ENCODE measurements around the gene UBE2J2.

UBE2J2 gene

DNA sequence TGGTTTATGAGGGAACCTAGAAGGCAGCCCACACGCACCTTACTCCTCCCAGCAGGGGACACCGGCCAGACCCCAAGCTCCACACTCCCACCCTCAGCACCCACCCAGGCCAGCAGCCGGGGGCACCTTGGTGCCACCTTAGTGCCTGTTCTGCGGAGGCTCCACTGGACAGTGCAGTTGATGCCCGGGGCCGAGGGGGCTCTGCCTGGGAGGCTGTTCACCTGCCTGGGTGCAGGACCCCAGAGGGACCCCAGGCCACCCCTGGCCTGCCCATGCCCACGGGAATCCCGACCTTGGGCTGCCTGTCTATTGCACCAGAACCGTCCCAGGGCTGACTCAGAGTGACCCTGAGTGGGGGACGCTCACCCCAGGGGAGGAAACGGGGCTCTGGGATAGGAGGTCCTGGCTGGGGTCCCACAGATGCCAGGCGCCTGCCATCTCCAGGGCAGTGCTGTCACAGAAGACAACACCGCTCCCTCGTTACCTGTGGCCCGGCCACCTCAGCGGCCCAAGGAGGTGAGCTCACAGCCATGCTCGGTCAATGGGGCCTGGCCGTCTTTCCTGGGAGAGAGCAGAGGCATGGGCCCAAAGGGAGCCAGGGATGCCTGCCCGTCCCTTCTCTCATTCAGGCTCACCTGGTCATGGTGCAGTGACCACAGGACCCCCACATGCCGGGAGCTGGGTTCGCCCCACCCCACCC, 7.3 kb upstream of the UBE2J2 start:
- DNase-seq (ENCODE audit: low spot score), result no peak

DNA sequence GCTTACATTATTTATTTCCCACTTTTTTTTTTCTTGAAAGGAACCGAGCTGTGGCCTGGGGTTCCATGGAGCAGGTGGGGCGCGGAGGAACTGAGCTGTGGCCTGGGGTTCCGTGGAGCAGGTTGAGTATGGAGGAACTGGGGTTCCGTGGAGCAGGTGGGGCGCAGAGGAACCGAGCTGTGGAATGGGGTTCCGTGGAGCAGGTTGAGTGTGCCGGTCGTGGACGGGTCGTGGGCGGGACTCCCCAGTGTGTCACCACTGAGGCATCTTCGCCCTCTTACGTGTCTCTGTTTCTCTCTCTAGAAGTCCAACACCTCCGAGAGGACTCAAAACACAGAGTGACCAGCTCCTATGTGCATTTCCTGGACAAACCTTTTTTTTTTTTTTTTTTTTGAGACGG, 5.4 kb upstream of the UBE2J2 start:
- DNase-seq (ENCODE audit: low spot score), result no peak

DNA sequence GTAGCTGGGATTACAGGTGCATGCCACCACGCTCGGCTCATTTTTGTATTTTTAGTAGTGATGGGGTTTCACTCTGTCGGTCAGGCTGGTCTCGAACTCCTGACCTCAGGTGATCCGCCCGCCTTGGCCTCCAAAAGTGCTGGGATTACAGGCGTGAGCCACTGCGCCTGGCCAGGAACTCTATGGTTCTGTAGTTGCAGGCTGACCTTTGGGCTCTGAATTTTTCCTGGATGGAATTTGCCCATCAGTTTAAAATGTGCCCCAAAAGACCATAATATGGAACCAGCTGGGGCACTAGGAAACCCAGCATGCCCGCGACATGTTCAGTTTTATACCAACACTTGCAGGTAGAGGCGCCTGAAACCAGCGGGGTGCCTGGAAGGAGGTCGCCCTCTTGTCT, 5.0 kb upstream of the UBE2J2 start:
- DNase-seq (ENCODE audit: low spot score), result no peak

GRCh38 chr1:1275836-1276235, 2.2 kb upstream of the UBE2J2 start:
- no peak for DNase-seq (ENCODE audit: low spot score)

DNA sequence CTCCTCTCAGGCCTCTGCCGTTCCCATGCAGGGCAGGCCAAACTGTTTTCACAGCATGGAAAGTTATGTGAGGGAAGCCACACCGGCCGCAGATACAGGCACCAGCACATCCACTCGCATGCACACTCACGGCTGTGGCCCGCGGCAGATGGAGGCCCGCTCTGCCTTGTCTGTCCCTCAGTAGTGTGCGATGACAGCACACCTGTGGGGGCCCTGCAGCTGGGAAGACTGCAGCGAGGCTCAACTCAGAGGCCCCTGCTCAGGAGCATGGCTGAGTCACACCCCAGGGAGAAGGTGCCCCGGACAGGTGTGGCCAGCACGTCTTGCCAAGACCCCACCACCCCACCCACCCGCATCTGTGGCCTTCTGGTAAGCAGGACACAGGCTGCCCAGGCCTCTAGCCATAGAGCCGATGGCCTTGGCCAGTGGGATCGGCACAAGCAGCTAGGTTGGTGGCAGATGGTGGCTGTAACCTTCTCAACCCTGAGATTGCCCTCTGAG, 1.3 kb upstream of the UBE2J2 start:
- DNase-seq (ENCODE audit: low spot score), result no peak

DNA sequence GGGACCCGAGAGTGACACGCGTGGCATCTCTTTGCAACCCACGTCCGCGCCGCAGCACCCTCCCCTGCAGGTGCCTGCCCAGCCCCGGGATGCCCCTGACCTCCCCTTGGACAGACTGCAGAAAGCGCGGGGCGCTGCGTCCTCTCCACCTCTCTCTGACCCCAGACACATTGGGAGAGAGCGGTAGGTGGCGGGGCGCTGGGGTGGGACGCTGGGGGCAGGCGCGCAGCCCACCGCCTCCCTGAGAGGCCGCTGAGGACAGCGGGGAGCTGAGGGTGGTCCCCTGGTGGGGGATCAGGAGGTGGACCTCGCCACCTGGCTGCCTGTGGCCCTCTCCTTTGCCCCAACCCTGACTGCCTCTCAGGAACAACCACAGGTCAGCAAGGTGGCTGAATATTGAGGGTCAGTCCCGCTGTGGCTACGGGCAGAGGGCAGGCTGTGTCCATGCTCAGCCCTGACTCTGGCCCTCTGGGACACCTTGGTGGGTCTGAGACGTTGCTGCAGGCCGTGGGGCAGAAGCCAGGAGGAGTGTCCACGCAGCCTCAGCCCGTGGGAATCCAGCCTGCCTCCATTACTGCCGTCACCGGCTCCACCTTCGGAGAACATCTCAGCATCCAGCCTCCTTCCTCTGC, 761 bp upstream of the UBE2J2 start:
- DNase-seq (ENCODE audit: low spot score), result no peak

DNA sequence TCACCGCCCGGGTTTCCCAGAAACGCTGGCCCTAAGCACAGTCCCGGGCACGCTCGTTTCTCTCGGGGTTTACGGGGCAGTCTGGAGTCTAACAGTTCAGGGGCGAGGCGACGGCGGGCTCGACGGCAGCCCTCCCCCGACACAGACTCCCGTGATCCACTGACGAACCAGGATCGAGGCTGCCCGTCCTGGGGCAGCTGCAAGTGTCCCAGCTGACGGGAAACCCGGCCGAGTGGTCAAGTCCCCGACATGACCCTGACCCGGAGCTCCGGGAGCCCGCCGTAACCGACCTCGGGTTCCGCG, 494 bp downstream of the UBE2J2 start:
- peak; percentile 32 for DNase-seq (ENCODE audit: low spot score)

DNA sequence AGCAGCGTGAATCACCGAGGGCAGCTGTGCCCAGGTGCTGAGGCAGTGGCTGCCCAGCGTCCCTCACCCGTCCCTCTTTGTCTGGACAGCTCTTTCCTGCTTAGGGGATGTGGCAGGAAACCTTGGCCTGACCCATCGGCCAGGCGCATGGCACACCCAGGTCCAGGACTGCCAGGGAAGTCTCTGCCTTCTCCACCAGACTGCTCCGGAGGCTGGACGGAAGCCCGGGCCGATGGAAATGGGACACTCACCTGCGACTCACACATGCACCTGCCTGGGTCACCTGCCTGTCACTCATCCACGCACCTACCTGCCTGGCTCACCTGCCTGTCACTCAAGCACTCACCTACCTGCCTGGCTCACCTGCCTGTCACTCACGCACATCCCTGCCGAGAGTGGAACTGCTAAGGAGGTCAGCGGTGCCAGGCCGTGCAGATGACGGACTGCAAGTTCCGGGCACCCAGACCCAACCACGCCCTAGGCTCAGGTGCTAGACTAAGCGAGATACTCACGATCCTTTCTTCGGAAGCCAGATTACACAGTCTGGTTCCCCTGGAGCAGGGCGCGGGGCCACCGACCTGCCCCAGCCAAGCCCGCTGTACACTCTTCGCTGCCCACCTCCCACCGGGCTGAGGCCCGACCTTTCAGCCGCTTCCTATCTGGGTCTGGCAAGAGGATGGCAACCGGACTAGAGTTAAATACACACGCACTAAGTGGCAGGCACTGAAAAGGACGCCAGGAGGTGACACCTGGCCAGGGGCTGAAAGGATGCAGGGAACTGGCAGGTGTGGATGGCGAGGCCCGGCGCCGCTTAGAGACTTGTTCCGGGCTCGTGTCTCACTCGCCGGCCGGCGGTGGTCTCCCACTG, 1.1 kb downstream of the UBE2J2 start:
- peak; percentile 53 for DNase-seq (ENCODE audit: low spot score)

DNA sequence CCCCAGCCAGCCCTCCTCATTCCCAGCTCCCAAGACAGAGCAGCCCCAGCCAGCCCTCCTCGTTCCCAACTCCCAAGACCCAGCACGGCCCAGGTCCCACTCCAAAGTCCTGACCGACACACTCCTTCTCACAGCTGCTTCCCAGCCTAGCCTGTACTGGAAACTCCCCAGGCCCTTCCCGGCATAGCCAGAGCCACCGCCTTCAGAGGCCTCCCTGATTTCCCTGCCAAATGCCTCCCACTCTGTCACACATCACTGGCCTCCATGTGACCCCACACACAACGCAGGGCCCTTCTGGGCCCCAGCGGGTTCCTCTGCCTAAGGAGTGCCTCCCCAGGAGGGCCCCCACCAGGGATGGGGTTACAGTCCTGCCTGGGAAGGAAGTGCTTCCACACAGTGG, 2.8 kb downstream of the UBE2J2 start:
- no peak for DNase-seq (ENCODE audit: low spot score)

GRCh38 chr1:1268284-1268682, 5.4 kb downstream of the UBE2J2 start:
- no peak for DNase-seq (ENCODE audit: low spot score)

- no peak for DNase-seq (ENCODE audit: low spot score)
These were observed 6.0 kb downstream of the UBE2J2 start for GRCh38 chr1:1267488-1268283.

DNA sequence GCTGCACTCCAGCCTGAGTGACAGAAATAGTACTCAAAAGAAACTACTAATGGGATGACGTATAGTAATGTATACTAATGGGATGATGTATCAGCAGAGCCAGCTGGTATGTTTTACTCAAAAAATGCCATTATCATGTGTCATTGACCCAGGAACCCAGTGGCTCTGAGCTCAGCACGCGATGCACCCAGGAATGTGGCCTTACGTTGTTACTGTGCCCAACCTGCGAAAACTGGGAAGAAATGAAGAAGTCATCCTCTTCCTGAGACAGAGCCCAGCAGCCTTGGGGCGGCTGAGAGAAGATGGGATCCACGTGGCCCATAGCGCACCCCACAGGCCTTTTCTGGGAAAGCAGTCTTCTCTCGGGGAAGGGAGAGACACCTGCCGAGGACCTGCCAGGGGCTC, 8.8 kb downstream of the UBE2J2 start:
- DNase-seq (ENCODE audit: low spot score), result no peak

GRCh38 chr1:1264026-1264425, 9.6 kb downstream of the UBE2J2 start:
- no peak for DNase-seq (ENCODE audit: low spot score)

DNA sequence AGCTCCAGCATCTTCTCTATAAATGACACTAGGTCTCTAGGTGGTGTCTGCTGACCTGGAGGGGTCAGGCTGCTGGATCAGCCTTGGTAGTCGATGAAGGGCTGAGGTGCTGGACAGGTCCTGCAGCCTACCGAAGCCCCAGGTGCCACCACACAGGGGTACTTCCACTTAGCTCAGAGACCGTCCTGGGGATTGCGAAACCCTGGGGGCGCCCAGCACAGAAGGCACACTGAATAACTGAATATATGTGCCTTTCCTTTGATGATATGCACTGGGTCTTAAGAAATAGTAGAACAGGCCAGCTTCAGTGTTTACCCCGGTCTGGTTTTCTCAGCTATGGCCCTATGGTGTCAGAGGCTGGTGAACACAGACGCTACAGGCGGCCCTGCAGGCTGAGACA, 10.9 kb downstream of the UBE2J2 start:
- no peak for DNase-seq (ENCODE audit: low spot score)

DNA sequence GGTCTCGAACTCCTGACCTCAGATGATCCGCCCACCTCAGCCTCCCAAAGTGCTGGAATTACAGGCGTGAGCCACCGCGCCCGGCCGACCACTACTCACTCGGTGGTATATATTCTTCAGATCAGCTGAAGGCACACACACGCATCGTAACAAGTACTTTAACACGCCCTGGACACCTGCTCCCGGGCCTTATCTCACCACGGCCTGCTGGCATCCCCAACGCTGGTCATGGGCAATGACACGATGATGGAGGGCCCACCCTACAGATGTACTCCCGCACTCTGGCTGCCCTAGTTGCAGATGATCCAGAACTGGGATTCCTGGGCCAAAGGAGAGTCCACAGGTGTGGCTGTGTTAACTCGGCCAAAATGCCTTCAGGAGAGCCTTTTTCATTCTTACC, 11.6 kb downstream of the UBE2J2 start:
- DNase-seq (ENCODE audit: low spot score), result no peak

- no peak for DNase-seq (ENCODE audit: low spot score)
These were observed 12.7 kb downstream of the UBE2J2 start for GRCh38 chr1:1260843-1261560.

GRCh38 chr1:1259951-1260600, 13.6 kb downstream of the UBE2J2 start:
- DNase-seq (ENCODE audit: low spot score), result no peak

DNA sequence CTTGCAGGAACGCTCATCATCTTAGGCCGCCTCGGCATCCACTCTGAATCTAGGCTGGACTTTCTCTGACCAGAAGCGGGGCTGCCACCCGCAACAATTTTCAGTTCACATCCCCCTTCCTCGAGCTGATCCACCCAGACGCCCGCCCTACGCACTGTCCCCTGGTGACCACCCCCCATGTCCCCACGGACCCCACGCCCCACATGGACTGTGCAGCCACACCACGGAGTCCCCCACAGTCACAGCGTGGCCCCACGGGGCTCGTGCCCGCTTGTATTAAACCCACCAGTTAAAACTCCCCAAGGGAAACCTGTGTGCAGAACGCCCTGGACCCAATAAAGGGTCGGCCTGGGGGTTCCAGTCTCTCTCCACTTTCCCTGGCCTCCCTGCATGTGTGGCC, 14.1 kb downstream of the UBE2J2 start:
- no peak for DNase-seq (ENCODE audit: low spot score)

GRCh38 chr1:1259119-1259488, 14.6 kb downstream of the UBE2J2 start:
- no peak for DNase-seq (ENCODE audit: low spot score)

- DNase-seq (ENCODE audit: low spot score), result no peak
These were observed 16.4 kb downstream of the UBE2J2 start for GRCh38 chr1:1256956-1257871.

All from NAMALWA (cell line).